ENCODE data around the gene SULT4A1. TPM values are rescaled to one million over a fixed set of nuclear protein-coding genes. Genes with fewer than 3 reads are reported as not detected.

The SULT4A1 gene
- total RNA-seq = 1 to 10 TPM in 2 of 5 donors, not detected in 3; 1.0 to 2.2 TPM
- under 1 TPM in 2 of 3 donors, not detected in 1; 0.12 to 0.53 TPM for polyA plus RNA-seq
- long read RNA-seq, donor 1, partial matches to known transcripts = 0 of 2 reads
- long read RNA-seq, donor 1, other reads (novel, unspliced or antisense) = 0 of 2 reads
- long read RNA-seq, donor 2, partial matches to known transcripts = 0 of 4 reads
- long read RNA-seq, donor 2, other reads (novel, unspliced or antisense) = 0 of 4 reads
- long read RNA-seq, donor 3, partial matches to known transcripts = 0 of 1 reads
- long read RNA-seq, donor 3, other reads (novel, unspliced or antisense) = 0 of 1 reads
- long read RNA-seq, donor 4 = 0 reads
- long read RNA-seq, donor 5, partial matches to known transcripts = 0 of 4 reads
- long read RNA-seq, donor 5, other reads (novel, unspliced or antisense) = 0 of 4 reads
- long read RNA-seq, donor 6, partial matches to known transcripts = 0 of 2 reads
- long read RNA-seq, donor 6, other reads (novel, unspliced or antisense) = 0 of 2 reads
- long read RNA-seq, donor 7, transcript SULT4A1-201 (7 exons, 2,468 nt) = major isoform, 5 of 5 reads
- long read RNA-seq, donor 7, partial matches to known transcripts = 0 of 5 reads
- long read RNA-seq, donor 7, other reads (novel, unspliced or antisense) = 0 of 5 reads
- long read RNA-seq, donor 8, partial matches to known transcripts = 0 of 1 reads
- long read RNA-seq, donor 8, other reads (novel, unspliced or antisense) = 0 of 1 reads
- long read RNA-seq, donor 9 = 0 reads
- long read RNA-seq, donor 10, partial matches to known transcripts = 0 of 2 reads
- long read RNA-seq, donor 10, other reads (novel, unspliced or antisense) = 0 of 2 reads

- peak within 1 kb of the TSS; percentile 15 to 31 (median 22) for H3K4me3 ChIP-seq
- peak in 1 of 2 donors; percentile 73 for DNase-seq
Observed at GRCh38 chr22:43862074-43862881, at the start of gene SULT4A1. TSS of gene SULT4A1 (minus strand) at chr22:43862513. CDS start at chr22:43862382, 131 bp downstream.

GRCh38 chr22:43911351-43911750 is 49.0 kb upstream of the SULT4A1 start:
- TF ChIP-seq CTCF (IDR thresholded peaks at IDR 0.05) (no peak), EP300 (IDR thresholded peaks at IDR 0.05) (no peak), POLR2A (IDR thresholded peaks at IDR 0.05) (no peak), POLR2AphosphoS5 (IDR thresholded peaks at IDR 0.05) (no peak)
- H3K27me3 ChIP-seq = peaks cover 0 to 72% (median 0%) of the 10 kb centered on the region in 3 donors
- no peak for DNase-seq
- H3K27ac ChIP-seq = no peak overlapping the region
- no peaks in the 10 kb centered on the region for H3K9me3 ChIP-seq
- H3K4me3 ChIP-seq = no peak overlapping the region
- H3K4me1 ChIP-seq = no peaks in the 10 kb centered on the region
- no peaks in the 10 kb centered on the region for H3K36me3 ChIP-seq
- 17 to 21% (median 20%) methylated on average over 4 of the region's 4 CpGs for WGBS, 5 donors
- intact Hi-C loops (cut with DNase I; ENCODE audit: low total_unique reads) = no loop called here

More at GRCh38 chr22:43862074-43862881, at the start of gene SULT4A1:
- intact Hi-C loops (cut with DNase I; ENCODE audit: low total_unique reads) = no loop called here
- peaks cover 0 to 3% (median 0%) of the 10 kb centered on the region in 4 donors for H3K9me3 ChIP-seq
- peak within 1 kb of the TSS in 1 of 5 donors; percentile 46 for H3K27ac ChIP-seq
- TF ChIP-seq CTCF (IDR thresholded peaks at IDR 0.05) (no peak), POLR2A (IDR thresholded peaks at IDR 0.05) (no peak), EP300 (IDR thresholded peaks at IDR 0.05) (no peak), POLR2AphosphoS5 (IDR thresholded peaks at IDR 0.05) (no peak)
- peaks cover 5 to 89% (median 55%) of the 10 kb centered on the region in 3 donors for H3K27me3 ChIP-seq
- H3K4me1 ChIP-seq = peaks cover 4 to 11% (median 8%) of the 10 kb centered on the region in 4 donors
- H3K36me3 ChIP-seq = no peaks in the 10 kb centered on the region
- 3 to 5% (median 5%) methylated on average over 11 to 120 of the region's 121 CpGs for WGBS, 5 donors

- H3K4me3 ChIP-seq = no peak overlapping the region
- no peaks in the 10 kb centered on the region for H3K4me1 ChIP-seq
- TF ChIP-seq EP300 (IDR thresholded peaks at IDR 0.05) (no peak), POLR2AphosphoS5 (IDR thresholded peaks at IDR 0.05) (no peak), POLR2A (IDR thresholded peaks at IDR 0.05) (no peak), CTCF (IDR thresholded peaks at IDR 0.05) (no peak)
- intact Hi-C loops (cut with DNase I; ENCODE audit: low total_unique reads) = no loop called here
- H3K9me3 ChIP-seq = no peaks in the 10 kb centered on the region
- H3K27ac ChIP-seq = no peak overlapping the region
- no peaks in the 10 kb centered on the region for H3K36me3 ChIP-seq
- no peak for DNase-seq
- peaks cover 0 to 73% (median 0%) of the 10 kb centered on the region in 3 donors for H3K27me3 ChIP-seq
- WGBS, 5 donors = 60 to 71% (median 66%) methylated on average over 5 to 6 of the region's 6 CpGs
Observed at GRCh38 chr22:43910178-43910695, 47.9 kb upstream of the SULT4A1 start.
